GM19452 (cell line): ENCODE measurements around the gene TLE6.
"Not testable (repeated sequence)": the region's sequence is repeated elsewhere in the genome, so short reads cannot be mapped to it uniquely, and the experiment has no call there.

Source experiments
- ATAC-seq: cut with Tn5 transposase; IDR thresholded peaks from one replicate; pipeline ENCODE4 v1.9.1; 2021; ENCODE audit not compliant: unreplicated experiment

TLE6 gene

DNA sequence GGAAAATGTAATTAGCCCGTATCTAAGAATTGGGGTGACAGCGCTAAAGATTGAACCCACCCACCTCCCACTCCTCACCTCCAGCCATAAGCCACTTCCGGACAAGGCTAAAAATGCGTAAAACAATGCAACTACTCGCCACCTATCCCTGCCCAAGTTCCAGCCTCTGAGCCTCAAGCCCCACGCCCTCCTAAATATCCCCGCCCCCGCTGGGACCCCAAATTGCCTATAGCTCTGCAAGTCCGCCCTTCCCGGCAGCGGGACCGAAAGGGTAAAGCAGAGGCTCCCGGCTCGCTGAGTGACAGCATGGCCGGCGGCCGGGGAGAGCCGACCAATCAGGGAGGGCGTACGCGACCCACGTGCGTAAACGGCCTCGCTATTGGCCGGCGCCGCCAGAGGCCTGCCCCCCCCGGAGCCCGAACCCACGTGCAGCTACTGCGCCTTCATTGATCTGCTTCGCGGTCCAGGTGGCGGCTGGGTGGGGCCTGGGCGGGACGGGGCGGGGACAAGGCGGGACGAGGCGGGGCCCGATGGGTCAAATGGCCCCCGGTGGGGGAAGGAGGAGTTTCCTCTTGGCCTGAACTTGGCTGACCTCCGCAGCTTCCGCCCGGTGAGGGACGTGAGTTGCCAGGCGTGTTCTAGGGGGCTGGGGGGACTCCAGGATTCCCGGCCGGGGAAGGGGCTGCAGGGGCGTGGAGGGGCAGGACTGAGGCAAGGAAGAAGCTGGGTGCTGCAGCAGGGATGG lies at the start of gene TLE6:
Gene TLE6, plus strand, starts transcription at position 564 of the 745 bp plus-strand sequence. CDS start 670 bp downstream, outside the sequence.
- ATAC-seq, result peak; percentile 93

DNA sequence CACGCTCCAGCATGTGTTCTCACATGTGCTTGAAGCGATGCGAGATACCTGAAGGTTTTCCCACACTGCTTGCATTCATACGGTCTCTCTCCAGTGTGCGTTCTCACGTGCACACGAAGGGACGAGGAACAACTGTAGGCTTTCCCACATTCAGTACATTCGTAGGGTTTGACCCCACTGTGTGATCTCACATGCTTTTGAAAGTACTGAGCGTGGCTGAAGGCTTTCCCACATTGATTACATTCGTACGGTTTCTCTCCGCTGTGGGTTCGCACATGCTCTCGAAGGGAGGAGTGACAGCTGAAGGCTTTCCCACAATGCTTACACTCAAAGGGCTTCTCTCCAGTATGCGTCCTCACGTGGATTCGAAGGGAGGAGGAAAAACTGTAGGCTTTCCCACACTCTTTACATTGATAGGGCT lies 43.9 kb upstream of the TLE6 start:
- no peak for ATAC-seq

DNA sequence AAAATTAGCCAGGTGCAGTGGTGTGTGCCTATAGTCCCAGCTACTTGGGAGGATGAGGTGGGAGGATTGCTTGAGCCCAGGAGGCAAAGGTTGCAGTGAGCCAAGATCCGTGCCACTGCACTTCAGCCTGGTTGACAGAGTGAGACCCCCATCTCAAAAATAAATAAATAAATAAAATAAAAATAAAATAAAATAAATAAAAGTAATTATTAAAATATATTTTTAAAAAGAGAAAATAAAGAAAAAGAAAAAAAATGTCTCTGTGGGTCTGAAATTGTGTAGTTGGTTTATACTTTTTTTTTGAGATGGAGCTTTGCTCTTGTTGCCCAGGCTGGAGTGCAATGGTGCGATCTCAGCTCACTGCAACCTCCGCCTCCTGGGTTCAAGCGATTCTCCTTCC lies 41.5 kb upstream of the TLE6 start:
- not testable (repeated sequence) for ATAC-seq

DNA sequence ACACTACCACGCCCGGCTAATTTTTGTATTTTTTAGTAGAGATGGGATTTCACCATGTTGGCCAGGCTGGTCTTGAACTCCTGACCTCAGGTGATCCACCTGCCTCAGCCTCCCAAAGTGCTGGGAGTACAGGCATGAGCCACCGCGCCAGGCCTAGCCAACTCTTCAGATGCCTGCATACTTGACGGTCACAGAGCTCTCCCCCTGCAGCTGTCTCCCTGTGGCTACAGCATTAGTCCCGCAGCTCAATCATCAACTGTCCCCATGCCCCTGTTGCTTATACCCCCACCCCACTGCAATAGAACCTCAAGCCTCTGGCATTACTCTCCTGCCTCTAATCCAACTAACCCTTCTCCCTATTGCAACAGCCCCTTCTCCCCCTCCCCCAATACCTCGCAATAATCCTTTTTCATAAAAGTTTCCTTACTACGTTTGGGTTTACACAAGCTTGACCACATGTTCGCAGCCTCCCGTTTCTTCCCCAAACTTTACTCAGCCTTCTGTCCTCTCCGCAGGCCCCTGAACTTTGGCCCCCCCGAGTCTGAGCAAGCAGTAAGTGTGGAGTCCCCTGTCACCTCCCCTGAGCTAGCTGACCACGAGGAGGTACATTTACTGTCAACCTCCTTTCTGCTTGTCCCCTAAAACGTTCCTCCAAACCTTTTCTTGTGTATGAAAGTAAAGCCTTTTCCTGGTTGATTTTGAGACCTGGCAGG lies 34.3 kb upstream of the TLE6 start:
- ATAC-seq, result no peak

DNA sequence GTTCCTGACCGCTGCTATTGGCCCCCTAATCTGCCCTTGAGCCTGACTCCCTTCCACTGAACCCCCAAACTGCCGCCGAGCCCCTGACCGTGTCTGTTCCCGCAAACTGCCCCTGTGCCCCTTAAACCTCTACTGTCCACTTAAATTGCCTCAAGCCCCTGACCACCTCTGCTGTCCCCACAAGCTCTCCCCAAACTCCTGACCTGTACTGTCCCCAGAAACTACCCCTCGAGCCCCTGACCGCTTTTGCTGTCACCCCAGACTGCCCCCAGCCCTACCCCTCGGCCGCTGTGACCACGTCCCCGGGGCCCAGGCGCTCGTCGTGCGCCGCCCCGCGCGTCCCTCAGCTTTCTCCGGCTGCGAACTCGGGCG lies 33.0 kb upstream of the TLE6 start:
- peak; percentile 12 for ATAC-seq

DNA sequence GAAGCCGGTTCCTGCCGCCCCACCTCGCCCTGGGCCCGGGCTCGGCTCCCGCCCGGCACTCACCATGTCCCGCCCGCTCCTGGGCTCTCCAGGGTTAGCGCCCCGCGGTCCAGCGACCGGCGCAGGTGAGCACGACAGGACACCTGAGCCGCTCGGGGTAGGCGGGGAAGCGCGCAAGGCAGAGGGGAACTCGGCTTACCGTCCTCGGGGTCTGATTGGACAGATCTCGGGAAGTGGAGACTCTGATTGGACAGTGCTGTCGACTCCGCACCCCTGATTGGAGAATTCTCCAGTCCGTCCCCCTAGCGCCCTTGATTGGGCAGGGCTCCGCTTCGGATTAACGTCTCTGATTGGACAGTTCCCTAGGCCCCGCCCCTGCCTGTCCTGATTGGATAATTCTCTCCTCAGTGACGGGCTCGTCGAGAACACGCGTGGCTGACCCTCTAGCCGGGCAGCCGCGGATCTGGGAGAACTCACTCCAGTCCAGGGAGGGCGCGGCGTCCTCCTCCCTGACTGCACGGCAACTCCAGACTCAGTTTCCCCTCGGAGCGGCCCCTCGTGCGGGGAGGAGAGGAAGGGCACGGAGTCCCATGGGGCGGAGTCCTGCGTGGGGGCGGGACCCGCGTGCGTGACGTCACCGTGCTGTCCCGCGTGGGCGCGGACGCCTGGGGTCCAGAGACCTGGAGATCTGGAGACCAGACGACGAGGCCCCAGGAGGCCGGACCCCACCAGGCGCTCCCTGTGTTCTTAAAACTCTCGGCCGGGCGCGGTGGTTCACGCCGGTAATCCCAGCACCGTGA lies 32.4 kb upstream of the TLE6 start, which contains the start of gene ZNF77:
Gene ZNF77, minus strand, starts transcription at position 197 of the 800 bp plus-strand sequence. Its CDS starts 131 bp downstream, at position 66.
- ATAC-seq, result peak; percentile 95

DNA sequence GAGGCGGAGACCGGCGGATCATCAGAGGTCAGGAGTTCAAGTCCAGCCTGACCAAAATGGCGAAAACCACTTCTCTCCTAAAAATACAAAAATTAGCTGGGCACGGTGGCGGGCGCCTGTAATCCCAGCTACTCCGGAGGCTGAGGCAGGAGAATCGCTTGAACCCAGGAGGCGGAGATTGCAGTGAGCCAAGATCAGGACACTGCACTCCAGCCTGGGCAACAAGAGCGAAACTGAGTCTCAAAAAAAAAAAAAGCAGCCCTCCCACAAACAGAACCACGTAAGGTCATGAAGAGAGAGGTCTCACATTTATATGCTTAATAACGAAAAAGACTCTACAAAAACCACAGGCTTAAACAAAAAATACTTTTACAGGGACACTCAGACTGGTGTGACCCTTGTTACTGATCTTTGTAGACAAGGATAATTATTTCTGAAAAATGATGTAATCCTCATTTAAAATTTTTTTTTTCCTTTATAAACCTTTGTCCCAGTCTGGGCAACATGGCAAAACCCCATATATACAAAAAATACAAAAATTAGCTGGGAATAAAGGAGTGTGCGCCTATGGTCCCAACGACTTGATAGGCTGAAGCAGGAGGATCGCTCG lies 31.7 kb upstream of the TLE6 start:
- no peak for ATAC-seq

DNA sequence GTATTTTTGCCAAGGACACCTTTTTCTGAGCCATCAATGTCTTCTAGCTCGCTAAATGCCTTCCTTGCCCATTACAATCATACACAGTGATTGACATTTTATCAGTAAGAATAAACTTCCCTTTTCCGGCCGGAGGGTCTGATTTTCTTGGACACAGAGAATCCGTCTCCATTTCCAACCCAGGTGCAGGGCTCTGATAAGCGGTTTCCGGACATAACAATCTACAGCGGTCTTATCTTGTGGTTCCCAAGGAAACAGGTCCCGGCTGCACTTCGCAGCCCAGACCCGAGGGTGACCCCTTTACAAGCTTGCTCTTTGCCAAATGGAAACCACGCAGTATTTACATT lies 27.5 kb upstream of the TLE6 start:
- no peak for ATAC-seq

DNA sequence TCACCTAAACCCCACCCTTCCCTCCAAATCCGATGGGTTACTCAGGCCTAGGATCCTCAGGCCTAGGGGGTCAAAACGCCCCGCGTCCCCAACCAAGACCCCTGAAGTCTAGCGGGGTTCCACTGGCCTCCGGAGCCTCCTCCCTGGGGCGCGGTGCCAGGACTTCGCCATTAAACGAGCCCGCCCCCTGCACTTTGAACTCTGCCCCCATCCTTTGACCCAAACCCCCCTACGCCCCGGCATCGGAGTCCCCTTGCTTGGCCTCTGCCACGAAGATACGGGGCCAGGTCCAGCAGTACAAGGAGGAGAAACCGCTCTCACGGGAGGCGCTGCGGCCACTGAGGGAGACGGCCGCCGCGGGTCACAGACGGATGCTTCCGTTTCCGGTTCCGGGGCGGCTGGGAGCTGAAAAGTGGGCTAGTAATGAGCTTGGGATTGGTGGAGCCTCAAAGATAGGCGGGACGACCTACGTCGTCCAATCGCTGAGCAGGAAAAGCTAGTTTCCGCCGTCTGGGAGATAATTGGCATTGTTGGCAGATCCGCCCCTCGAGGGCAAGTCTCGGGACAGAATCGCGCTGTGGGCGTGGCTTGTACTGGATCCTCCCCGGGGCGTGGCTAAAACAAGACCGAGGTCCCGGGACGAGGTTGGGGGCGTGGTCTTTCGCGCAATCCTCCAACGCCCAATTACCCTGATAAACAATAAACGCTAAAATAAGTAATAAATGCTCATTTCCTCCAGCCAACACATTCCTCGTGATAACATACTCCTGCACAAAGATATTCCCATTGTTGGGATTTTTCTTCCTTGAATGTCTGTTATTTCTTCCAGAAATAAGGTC lies 26.9 kb upstream of the TLE6 start:
- ATAC-seq, result peak; percentile 90

DNA sequence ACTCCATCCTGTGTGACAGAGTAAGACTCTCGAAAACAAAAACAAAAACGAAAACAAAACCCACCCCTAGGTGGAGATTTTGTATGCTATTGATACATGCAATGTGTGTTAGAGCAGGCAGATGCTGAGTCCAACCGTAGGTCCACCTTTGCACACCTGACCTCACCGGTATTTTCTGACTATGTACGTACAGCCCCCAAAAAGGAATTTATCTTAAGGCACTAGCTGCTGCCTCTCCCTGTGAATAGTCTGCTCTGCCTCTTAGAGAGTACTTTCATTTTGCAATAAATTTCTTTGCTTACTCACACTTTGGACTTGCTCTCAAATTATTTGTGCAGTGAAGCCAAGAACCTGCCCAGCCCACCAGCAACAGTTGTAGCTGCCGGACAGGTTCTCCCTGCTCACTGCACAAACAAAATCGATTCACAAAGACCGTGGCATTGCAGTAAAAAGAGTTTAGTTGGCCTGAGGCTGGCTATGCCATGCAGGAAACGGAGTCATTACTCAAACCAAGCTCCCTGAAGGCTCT lies 24.3 kb upstream of the TLE6 start:
- no peak for ATAC-seq

DNA sequence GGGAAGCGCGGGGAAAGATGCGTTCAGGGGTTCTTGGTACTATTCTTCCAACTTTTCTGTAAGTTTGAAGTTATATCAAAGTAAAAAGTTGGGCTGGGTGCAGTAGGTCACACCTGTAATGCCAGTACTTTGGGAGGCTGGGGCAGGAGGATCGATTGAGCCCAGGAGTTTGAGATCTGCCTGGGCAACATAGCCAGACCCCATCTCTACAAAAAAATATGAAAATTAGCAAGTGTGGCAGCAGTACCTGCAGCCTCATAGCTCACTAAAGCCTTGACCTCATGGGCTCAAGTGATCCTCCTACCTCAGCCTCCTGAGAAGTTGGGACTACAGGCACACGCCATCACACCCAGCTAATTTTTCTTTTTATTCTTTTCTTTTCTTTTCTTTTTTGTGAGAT lies 20.2 kb upstream of the TLE6 start:
- no peak for ATAC-seq

DNA sequence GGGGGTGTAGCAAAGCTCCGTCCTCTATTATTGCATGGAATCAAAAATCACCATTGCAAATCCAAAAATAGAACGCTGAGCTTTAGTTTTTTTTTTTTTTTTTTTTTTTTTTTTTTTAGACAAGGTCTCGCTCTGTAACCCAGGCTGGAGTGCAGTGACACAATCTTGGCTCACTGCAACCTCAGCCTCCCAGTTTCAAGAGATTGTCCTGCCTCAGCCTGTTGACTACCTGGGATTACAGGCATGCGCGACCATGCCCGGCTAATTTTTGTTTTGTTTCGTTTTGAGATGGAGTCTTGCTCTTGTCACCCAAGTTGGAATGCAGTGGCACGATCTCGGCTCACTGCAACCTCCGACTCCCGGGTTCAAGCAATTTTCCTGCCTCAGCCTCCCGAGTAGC lies 17.2 kb upstream of the TLE6 start:
- ATAC-seq, result no peak

DNA sequence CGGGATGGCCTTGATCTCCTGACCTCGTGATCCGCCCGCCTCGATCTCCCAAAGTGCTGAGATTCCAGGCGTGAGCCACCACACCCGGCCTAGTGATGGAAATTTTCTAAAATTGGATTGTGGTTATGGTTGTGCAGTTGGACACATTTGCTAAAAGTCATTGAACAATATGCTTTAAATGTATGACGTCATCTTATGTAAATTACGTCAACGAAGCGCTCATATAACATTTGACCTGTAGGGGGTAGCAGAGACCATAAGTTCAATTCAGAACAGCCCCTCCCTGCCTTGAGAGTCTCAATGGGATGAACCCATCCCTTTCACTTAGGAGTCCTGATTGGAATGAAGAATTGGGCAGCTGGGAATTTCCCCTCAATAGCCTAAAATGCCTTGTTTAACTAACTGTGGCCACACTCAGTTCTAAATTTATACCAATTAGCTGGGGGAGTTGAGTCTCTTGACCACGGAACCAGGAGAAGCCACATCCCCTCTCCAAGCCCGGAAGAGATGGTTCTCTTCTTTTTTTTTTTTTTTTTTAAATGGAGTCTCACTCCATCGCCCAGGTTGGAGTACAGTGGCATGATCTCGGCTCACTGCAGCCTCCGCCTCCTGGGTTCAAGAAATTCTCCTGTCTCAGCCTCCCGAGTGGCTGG lies 15.2 kb upstream of the TLE6 start:
- no peak for ATAC-seq

DNA sequence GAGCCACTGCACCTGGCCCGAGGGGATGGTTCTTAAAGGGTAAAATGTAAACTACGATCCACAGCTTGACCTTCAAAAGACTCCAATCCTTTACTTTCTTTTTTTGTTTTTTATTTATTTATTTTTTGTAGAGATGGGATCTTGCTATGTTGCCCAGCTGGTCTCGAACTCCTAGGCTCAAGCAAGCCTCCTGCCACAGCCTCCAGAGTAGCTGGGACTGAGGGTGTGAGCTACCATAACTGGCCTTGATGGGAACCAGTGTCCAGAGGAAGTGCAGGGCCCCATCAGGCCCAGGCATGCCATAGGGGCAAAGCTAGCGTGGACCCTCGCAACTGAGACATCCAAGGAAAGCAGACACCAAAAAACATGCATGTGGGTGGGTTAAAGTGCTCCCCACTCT lies 14.2 kb upstream of the TLE6 start:
- no peak for ATAC-seq

DNA sequence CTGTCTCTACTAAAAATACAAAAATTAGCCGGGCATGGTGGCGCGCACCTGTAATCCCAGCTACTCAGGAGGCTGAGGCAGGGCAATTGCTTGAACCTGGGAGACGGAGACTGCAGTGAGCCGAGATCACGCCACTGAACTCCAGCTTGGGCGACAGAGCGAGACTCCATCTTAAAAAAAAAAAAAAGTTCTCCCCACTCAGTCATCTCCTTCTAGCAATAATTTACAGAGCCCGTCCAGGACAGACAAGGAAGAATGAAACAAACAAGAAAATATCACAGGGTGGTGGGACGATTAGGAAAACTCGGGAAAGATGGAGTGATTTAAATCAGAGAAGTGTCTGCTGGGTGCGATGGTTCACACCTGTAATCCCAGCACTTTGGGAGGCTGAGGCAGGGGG lies 13.7 kb upstream of the TLE6 start:
- ATAC-seq, result not testable (repeated sequence)

DNA sequence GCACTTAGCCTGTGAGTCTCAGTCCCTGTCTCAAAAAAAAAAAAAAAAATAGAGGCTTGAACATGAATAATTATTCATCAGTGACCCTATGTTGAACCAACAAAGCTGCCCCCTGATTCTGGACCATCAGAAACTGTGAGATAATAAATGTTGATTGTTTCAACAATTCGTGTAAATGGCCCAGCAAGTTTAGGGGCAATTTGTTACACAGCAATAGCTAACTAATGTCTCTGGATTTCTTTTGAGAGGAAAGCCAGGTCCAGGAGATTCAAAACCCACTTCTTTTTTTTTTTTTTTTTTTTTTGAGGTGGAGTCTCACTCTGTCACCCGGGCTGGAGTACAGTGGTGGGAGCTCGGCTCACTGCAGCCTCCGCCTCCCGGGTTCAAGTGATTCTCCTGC lies 12.5 kb upstream of the TLE6 start:
- ATAC-seq, result no peak

DNA sequence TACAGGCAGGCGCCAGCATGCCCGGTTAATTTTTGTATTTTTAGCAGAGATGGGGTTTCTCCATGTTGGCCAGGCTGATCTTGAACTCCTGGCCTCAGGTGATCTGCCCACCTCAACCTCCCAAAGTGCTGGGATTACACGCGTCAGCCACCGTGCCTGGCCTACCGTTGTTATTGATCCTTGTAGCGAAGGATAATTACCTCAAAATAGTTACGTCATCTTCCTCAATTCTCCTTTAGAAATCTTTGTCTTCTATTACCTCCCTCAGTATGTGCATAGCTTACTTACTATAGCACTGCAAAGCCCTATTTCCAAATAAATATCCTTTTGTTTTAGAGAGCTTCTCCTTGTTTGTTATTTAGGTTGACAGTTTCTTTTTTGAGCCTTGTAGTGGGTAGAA lies 9.4 kb upstream of the TLE6 start:
- no peak for ATAC-seq

DNA sequence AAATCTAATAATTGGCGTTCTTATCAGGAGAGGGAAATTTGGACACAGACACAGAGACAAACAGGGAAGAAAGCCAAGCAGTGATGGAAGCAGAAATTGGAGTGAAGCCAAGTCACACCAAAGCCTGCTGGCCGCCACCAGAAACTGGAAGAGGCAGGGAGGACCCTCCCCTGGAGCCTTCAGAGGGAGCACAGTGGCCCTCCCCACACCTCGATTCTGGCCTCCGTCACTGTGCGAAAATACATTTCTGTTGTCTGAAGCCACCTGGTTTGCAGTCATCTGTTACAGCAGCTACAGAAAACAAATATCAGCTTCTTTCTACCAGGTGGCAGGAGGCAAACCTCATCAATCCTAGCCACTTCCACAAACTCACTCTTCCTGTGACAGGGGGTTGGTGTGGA lies 8.3 kb upstream of the TLE6 start:
- ATAC-seq, result no peak

DNA sequence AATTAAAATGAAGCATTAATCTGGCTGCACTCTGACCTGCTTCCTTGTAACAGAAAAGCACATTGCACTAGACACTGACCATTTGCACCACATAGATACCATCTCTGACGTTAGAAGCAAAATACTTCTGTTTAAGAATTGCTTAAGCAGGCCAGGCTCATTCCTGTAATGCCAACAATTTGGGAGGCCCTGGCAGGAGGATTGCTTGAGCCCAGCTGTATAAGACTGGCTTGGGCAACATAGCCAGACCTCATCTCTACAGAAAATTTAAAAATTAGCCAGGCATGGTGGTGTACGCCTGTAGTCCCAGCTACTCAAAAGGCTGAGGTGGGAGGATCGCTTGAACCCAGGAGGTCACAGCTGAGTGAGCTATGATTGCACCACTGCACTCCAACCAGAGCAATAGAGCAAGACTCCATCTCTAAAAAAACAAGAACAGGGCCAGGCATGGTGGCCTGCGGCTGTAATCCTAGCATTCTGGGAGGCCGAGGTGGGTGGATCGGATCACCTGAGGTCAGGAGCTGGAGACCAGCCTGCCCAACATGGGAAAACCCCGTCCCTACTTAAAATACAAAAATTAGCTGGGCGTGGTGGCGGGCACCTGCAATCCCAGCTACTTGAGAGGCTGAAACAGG lies 7.0 kb upstream of the TLE6 start:
- no peak for ATAC-seq
